Liver (tissue), 9 donors: Measurements from ENCODE around the gene PLXNB2. TPM values are rescaled to one million over a fixed set of nuclear protein-coding genes. Genes with fewer than 3 reads are reported as not detected.

Source experiments
- DNase-seq: peaks from one replicate; pipeline ENCODE4 v3.0.0-alpha.2; 2017; ENCODE audit warnings: low spot score
- H3K27ac ChIP-seq, 2 donors: one replicate each; pipeline ENCODE4 v1.7.0; 2013; ENCODE audit warnings: inconsistent platforms in 2 of 2, low read length in 2 of 2, control low read depth in 1 of 2, low read depth in 1 of 2, mild to moderate bottlenecking in 1 of 2
- H3K27me3 ChIP-seq, 4 donors: one replicate each; pipeline versions ENCODE4 v1.6.1 to v1.7.0; 2013; ENCODE audit warnings: low read length in 3 of 4, inconsistent platforms in 1 of 4, mild to moderate bottlenecking in 1 of 4, moderate library complexity in 1 of 4; ENCODE audit not compliant: control insufficient read depth in 4 of 4, insufficient read depth in 4 of 4
- H3K36me3 ChIP-seq, 4 donors: one replicate each; pipeline versions ENCODE4 v1.6.1 to v1.7.0; 2013; ENCODE audit warnings: low read length in 3 of 4, mild to moderate bottlenecking in 3 of 4, low read depth in 1 of 4, moderate library complexity in 1 of 4; ENCODE audit not compliant: control insufficient read depth in 4 of 4, insufficient read depth in 3 of 4
- H3K4me1 ChIP-seq, 4 donors: one replicate each; pipeline versions ENCODE4 v1.6.1 to v1.7.0; 2013; ENCODE audit warnings: low read length in 3 of 4, mild to moderate bottlenecking in 3 of 4, moderate library complexity in 1 of 4; ENCODE audit not compliant: control insufficient read depth in 4 of 4, insufficient read depth in 4 of 4
- H3K4me3 ChIP-seq, 3 donors: one replicate each; pipeline versions ENCODE4 v1.6.1 to v1.7.0; 2013; ENCODE audit warnings: low read length in 3 of 3, control low read depth in 1 of 3, low read depth in 1 of 3, mild to moderate bottlenecking in 1 of 3
- H3K9ac ChIP-seq, 2 donors: one replicate each; pipeline ENCODE4 v1.7.0; 2013; ENCODE audit warnings: low read length in 2 of 2, mild to moderate bottlenecking in 2 of 2, moderate library complexity in 2 of 2, control low read depth in 1 of 2, low read depth in 1 of 2
- H3K9me3 ChIP-seq, 4 donors: one replicate each; pipeline versions ENCODE4 v1.6.1 to v1.7.0; 2013; ENCODE audit warnings: low read length in 3 of 4; ENCODE audit not compliant: control insufficient read depth in 4 of 4
- EGR1 ChIP-seq, 2 donors: IDR thresholded peaks; 2 replicates each; pipeline ENCODE4 v1.6.1; 2016 to 2018; ENCODE audit warnings: antibody characterized with exemption in 2 of 2, low read depth in 2 of 2
- FOXA1 ChIP-seq: IDR thresholded peaks from 2 replicates; pipeline ENCODE4 v1.6.1; 2016; ENCODE audit warnings: antibody characterized with exemption
- FOXA2 ChIP-seq: IDR thresholded peaks from 2 replicates; pipeline ENCODE4 v1.6.1; 2016; ENCODE audit warnings: antibody characterized with exemption
- GABPA ChIP-seq, 2 donors: IDR thresholded peaks in 1 of 2; conservative IDR thresholded peaks in 1 of 2; 2 replicates each; pipeline ENCODE4 v1.6.1; 2016; ENCODE audit warnings: antibody characterized with exemption in 2 of 2, mild to moderate bottlenecking in 1 of 2, moderate library complexity in 1 of 2
- HNF4A ChIP-seq, 2 donors: conservative IDR thresholded peaks; 2 replicates each; pipeline ENCODE4 v1.6.1; 2016; ENCODE audit warnings: antibody characterized with exemption in 2 of 2, mild to moderate bottlenecking in 2 of 2
- HNF4G ChIP-seq: IDR thresholded peaks from 2 replicates; pipeline ENCODE4 v1.6.1; 2016; ENCODE audit warnings: antibody characterized with exemption
- JUND ChIP-seq, 2 donors: IDR thresholded peaks; 2 replicates each; pipeline ENCODE4 v1.6.1; 2016; ENCODE audit warnings: antibody characterized with exemption in 2 of 2
- NR2F2 ChIP-seq: IDR thresholded peaks from 2 replicates; pipeline ENCODE4 v1.6.1; 2016; ENCODE audit warnings: antibody characterized with exemption
- RAD21 ChIP-seq, 2 donors: IDR thresholded peaks; 2 replicates each; pipeline ENCODE4 v1.6.1; 2016; ENCODE audit warnings: antibody characterized with exemption in 2 of 2, mild to moderate bottlenecking in 2 of 2
- RXRA ChIP-seq, 2 donors: IDR thresholded peaks; 2 replicates each; pipeline ENCODE4 v1.6.1; 2017 to 2018; ENCODE audit warnings: antibody characterized with exemption in 2 of 2, mild to moderate bottlenecking in 1 of 2
- SP1 ChIP-seq: IDR thresholded peaks from 2 replicates; pipeline ENCODE4 v1.6.1; 2018; ENCODE audit warnings: antibody characterized with exemption, mild to moderate bottlenecking
- TAF1 ChIP-seq: conservative IDR thresholded peaks from 2 replicates; pipeline ENCODE4 v1.6.1; 2016; ENCODE audit warnings: antibody characterized with exemption, mild to moderate bottlenecking
- YY1 ChIP-seq: IDR thresholded peaks from 2 replicates; pipeline ENCODE4 v1.6.1; 2016; ENCODE audit warnings: antibody characterized with exemption, mild to moderate bottlenecking
- WGBS: extraction: QIAGEN DNeasy Blood & Tissue Kit; methylation state at CpG from one replicate; pipeline ENCODE4 v1.1.7; 2013; 5-methylcytosine and 5-hydroxymethylcytosine counted together
- polyA plus RNA-seq, 2 donors: library from polyadenylated mRNA; stranded (reverse) in 1 of 2; unstranded in 1 of 2; fragments of 200-250 nt in 1 of 2; fragments of >200 nt in 1 of 2; fragmentation: Nextera tagmentation in 1 of 2; extraction: Ambion mirVana in 1 of 2; gene quantifications; one replicate each; pipeline versions ENCODE4 v1.2.1 to v1.2.3, GENCODE V29; 2013 to 2015
- total RNA-seq, 2 donors: library from RNA; depleted of rRNA; stranded (reverse); fragments of >200 nt; gene quantifications; one replicate each; pipeline ENCODE4 v1.2.3, GENCODE V29; 2014
- TF ChIP-seq, protein P1 (sequence below): IDR thresholded peaks from 2 replicates; pipeline ENCODE4 v1.6.1; 2016; ENCODE audit warnings: antibody characterized with exemption
- TF ChIP-seq, protein P2 (sequence below): fragments of 150-350 bp; IDR thresholded peaks from 2 replicates; pipeline ENCODE4 v1.5.1; 2017; ENCODE audit warnings: improper control_type of control experiment, low read depth, low read length; ENCODE audit not compliant: missing input control
- TF ChIP-seq, protein P3 (sequence below): IDR thresholded peaks from 2 replicates; pipeline ENCODE4 v1.6.1; 2016; ENCODE audit warnings: antibody characterized with exemption, mild to moderate bottlenecking
- TF ChIP-seq, protein P4 (sequence below): IDR thresholded peaks from 2 replicates; pipeline ENCODE4 v1.6.1; 2016; ENCODE audit warnings: antibody characterized with exemption
- TF ChIP-seq, protein P5 (sequence below): IDR thresholded peaks from 2 replicates; pipeline ENCODE4 v1.6.1; 2016; ENCODE audit warnings: antibody characterized with exemption
- donor health status: healthy.
- donor health status: healthy.
- donor health status: healthy.
- donor health status: healthy.
- donor health status: healthy.

Gene PLXNB2
- total and polyA plus RNA-seq, 4 donors: 28.8 to 95.7 (median 73.9) TPM

DNA sequence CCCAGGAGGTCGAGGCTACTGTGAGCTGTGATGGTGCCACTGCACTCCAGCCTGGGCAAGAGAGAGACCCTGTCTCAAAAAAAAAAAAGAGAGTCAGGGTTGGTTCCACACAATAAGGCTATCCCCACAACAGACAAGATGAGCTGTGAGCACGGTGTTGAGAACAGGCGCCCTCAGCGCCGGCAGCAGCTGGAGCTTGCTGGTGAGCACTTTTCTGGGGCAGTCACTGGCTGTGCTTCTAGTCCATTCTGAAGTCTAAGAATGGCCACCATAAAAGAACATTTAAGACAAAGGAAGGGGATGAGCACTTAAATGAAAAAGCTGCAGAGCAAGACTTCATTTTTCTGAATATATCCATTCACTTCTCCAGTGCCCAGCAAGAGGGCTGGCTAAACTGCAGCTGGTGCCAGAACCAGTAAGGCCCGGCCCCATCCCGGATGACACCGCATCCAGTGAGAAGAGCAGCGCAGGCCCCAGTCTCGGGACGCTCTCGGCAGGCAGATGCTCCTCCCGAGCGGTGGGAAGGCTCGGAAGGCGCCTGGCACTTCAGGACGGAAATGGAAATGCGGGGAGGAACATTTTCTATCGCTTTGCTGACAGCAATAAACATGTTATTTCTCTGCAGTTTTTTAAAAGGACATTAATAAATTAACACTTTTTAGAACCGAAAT is 74.8 kb downstream of the PLXNB2 start (continued):
- TF ChIP-seq, protein P1, sequence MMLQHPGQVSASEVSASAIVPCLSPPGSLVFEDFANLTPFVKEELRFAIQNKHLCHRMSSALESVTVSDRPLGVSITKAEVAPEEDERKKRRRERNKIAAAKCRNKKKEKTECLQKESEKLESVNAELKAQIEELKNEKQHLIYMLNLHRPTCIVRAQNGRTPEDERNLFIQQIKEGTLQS: no peak

DNA sequence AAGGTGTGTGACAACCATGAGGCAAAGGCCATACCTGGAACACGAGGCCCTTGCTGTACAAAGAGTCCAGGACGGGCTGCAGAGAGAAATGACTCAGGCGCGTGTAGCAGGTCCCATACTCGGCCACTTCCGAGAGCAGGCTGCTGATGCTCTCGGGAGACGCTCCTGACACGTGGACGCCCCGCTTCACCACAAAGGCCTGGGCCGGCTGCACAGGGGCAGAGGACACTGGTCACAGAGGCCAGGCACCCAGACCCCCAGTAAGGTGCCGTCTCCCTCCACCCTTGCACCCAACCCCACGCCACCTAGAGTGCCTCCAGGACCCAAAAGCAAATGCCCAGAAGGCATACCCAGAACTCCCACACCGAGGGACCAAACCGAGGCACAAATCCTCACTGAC is 78.1 kb downstream of the PLXNB2 start:
- H3K27me3 ChIP-seq: no peaks in the 10 kb centered on the region
- no peak for DNase-seq

More for the DNA sequence above, 78.1 kb downstream of the PLXNB2 start:
- Histone ChIP-seq H3K4me3 (no peak overlapping the region), H3K9me3 (no peaks in the 10 kb centered on the region), H3K36me3 (peaks cover 7 to 52% (median 18%) of the 10 kb centered on the region in 4 donors), H3K4me1 (no peaks in the 10 kb centered on the region), H3K27ac (no peak overlapping the region), H3K9ac (no peak overlapping the region)
- TF ChIP-seq, protein P2, sequence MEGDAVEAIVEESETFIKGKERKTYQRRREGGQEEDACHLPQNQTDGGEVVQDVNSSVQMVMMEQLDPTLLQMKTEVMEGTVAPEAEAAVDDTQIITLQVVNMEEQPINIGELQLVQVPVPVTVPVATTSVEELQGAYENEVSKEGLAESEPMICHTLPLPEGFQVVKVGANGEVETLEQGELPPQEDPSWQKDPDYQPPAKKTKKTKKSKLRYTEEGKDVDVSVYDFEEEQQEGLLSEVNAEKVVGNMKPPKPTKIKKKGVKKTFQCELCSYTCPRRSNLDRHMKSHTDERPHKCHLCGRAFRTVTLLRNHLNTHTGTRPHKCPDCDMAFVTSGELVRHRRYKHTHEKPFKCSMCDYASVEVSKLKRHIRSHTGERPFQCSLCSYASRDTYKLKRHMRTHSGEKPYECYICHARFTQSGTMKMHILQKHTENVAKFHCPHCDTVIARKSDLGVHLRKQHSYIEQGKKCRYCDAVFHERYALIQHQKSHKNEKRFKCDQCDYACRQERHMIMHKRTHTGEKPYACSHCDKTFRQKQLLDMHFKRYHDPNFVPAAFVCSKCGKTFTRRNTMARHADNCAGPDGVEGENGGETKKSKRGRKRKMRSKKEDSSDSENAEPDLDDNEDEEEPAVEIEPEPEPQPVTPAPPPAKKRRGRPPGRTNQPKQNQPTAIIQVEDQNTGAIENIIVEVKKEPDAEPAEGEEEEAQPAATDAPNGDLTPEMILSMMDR: no peak
- TF ChIP-seq YY1 (no peak), EGR1 (IDR thresholded peaks at IDR 0.05; ENCODE audit: low read depth in 2 of 2) (no peak), JUND (IDR thresholded peaks at IDR 0.05) (no peak), TAF1 (no peak), NR2F2 (no peak), HNF4G (no peak), FOXA1 (no peak), RAD21 (IDR thresholded peaks at IDR 0.05) (no peak), SP1 (no peak), HNF4A (conservative IDR thresholded peaks at IDR 0.05) (no peak), GABPA (IDR thresholded peaks at IDR 0.05 in 1 of 2, conservative IDR thresholded peaks at IDR 0.05 in 1 of 2) (no peak), FOXA2 (no peak), RXRA (IDR thresholded peaks at IDR 0.05) (no peak)
- TF ChIP-seq, protein P3, sequence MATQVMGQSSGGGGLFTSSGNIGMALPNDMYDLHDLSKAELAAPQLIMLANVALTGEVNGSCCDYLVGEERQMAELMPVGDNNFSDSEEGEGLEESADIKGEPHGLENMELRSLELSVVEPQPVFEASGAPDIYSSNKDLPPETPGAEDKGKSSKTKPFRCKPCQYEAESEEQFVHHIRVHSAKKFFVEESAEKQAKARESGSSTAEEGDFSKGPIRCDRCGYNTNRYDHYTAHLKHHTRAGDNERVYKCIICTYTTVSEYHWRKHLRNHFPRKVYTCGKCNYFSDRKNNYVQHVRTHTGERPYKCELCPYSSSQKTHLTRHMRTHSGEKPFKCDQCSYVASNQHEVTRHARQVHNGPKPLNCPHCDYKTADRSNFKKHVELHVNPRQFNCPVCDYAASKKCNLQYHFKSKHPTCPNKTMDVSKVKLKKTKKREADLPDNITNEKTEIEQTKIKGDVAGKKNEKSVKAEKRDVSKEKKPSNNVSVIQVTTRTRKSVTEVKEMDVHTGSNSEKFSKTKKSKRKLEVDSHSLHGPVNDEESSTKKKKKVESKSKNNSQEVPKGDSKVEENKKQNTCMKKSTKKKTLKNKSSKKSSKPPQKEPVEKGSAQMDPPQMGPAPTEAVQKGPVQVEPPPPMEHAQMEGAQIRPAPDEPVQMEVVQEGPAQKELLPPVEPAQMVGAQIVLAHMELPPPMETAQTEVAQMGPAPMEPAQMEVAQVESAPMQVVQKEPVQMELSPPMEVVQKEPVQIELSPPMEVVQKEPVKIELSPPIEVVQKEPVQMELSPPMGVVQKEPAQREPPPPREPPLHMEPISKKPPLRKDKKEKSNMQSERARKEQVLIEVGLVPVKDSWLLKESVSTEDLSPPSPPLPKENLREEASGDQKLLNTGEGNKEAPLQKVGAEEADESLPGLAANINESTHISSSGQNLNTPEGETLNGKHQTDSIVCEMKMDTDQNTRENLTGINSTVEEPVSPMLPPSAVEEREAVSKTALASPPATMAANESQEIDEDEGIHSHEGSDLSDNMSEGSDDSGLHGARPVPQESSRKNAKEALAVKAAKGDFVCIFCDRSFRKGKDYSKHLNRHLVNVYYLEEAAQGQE: no peak
- TF ChIP-seq, protein P1: no peak
- TF ChIP-seq, protein P4, sequence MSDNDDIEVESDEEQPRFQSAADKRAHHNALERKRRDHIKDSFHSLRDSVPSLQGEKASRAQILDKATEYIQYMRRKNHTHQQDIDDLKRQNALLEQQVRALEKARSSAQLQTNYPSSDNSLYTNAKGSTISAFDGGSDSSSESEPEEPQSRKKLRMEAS: no peak
- TF ChIP-seq, protein P5, sequence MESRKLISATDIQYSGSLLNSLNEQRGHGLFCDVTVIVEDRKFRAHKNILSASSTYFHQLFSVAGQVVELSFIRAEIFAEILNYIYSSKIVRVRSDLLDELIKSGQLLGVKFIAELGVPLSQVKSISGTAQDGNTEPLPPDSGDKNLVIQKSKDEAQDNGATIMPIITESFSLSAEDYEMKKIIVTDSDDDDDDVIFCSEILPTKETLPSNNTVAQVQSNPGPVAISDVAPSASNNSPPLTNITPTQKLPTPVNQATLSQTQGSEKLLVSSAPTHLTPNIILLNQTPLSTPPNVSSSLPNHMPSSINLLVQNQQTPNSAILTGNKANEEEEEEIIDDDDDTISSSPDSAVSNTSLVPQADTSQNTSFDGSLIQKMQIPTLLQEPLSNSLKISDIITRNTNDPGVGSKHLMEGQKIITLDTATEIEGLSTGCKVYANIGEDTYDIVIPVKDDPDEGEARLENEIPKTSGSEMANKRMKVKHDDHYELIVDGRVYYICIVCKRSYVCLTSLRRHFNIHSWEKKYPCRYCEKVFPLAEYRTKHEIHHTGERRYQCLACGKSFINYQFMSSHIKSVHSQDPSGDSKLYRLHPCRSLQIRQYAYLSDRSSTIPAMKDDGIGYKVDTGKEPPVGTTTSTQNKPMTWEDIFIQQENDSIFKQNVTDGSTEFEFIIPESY: no peak
- 98% methylated on average over 16 of the region's 16 CpGs for WGBS
